Smooth muscle cell (in vitro differentiated cells): ENCODE data around the gene XRN2. TPM values are rescaled to one million over a fixed set of nuclear protein-coding genes. Genes with fewer than 3 reads are reported as not detected.

ENCODE experiments used
- DNase-seq: peaks from one replicate; lab custom pipeline; 2025; ENCODE audit not compliant: unreplicated experiment; lab: John Stamatoyannopoulos, UW
- H2AFZ ChIP-seq: fragments of 200-600 bp; sonication (generic); 2 replicates; pipeline ENCODE4 v1.6.0; 2016; ENCODE audit warnings: antibody characterized with exemption, low read depth, mild to moderate bottlenecking
- H3F3A ChIP-seq: fragments of 200-600 bp; sonication (generic); 2 replicates; pipeline ENCODE4 v1.6.0; 2017; ENCODE audit warnings: antibody characterized with exemption, low read depth
- H3K27ac ChIP-seq: fragments of 200-600 bp; sonication (generic); 2 replicates; pipeline ENCODE4 v1.5.1; 2016; ENCODE audit warnings: low read depth, mild to moderate bottlenecking
- H3K27me3 ChIP-seq: fragments of 200-600 bp; sonication (generic); 2 replicates; pipeline ENCODE4 v1.6.1; 2016; ENCODE audit warnings: low read depth, mild to moderate bottlenecking
- H3K36me3 ChIP-seq: fragments of 200-600 bp; sonication (generic); 2 replicates; pipeline ENCODE4 v1.5.1; 2016; ENCODE audit warnings: low read depth
- H3K4me1 ChIP-seq: fragments of 200-600 bp; sonication (generic); 2 replicates; pipeline ENCODE4 v1.5.1; 2016; ENCODE audit warnings: low read depth
- H3K4me2 ChIP-seq: fragments of 200-600 bp; sonication (generic); 2 replicates; pipeline ENCODE4 v1.6.0; 2016; ENCODE audit warnings: mild to moderate bottlenecking
- H3K4me3 ChIP-seq: fragments of 200-600 bp; sonication (generic); 2 replicates; pipeline ENCODE4 v1.5.1; 2016; ENCODE audit warnings: mild to moderate bottlenecking
- H3K79me2 ChIP-seq: fragments of 200-600 bp; sonication (generic); 2 replicates; pipeline ENCODE4 v1.6.0; 2016; ENCODE audit warnings: low read depth, mild to moderate bottlenecking
- H3K9ac ChIP-seq: fragments of 200-600 bp; sonication (generic); 2 replicates; pipeline ENCODE4 v1.6.0; 2016; ENCODE audit warnings: low read depth
- H3K9me3 ChIP-seq: fragments of 200-600 bp; sonication (generic); replicated peaks from 2 replicates; pipeline ENCODE4 v1.5.1; 2016; ENCODE audit warnings: low read depth
- H4K20me1 ChIP-seq: fragments of 200-600 bp; sonication (generic); 2 replicates; pipeline ENCODE4 v1.6.0; 2016; ENCODE audit warnings: low read depth
- CTCF ChIP-seq: fragments of 200-600 bp; sonication (generic); IDR thresholded peaks from 2 replicates; pipeline ENCODE4 v1.5.1; 2017; ENCODE audit warnings: borderline replicate concordance, mild to moderate bottlenecking, antibody characterized with exemption; ENCODE audit not compliant: insufficient read depth, poor library complexity, severe bottlenecking
- WGBS: methylation state at CpG from one replicate; pipeline ENCODE4 v1.1.7; 2016; ENCODE audit warnings: low lambda C conversion rate; 5-methylcytosine and 5-hydroxymethylcytosine counted together
- polyA plus RNA-seq: library from polyadenylated mRNA; unstranded; fragments of >200 nt; fragmentation: Nextera tagmentation; extraction: Ambion mirVana; gene quantifications from 2 replicates; pipeline ENCODE4 v1.2.1, GENCODE V29; 2016
- total RNA-seq: library from RNA; depleted of rRNA; stranded (reverse); fragments of >200 nt; gene quantifications from 2 replicates; pipeline ENCODE4 v1.2.3, GENCODE V29; 2014

XRN2 gene
- total and polyA plus RNA-seq, 2 experiments from 2014 or later, result 43.4 to 83.7 TPM

- Histone ChIP-seq H3K36me3 (no peaks in the 10 kb centered on the region), H3K27me3 (peaks cover 3% of the 10 kb centered on the region), H3K9me3 (no peaks in the 10 kb centered on the region), H3K4me2 (no peak overlapping the region), H3K79me2 (no peaks in the 10 kb centered on the region), H4K20me1 (no peaks in the 10 kb centered on the region), H3K4me1 (no peaks in the 10 kb centered on the region), H2AFZ (no peak overlapping the region), H3K4me3 (no peak overlapping the region), H3K9ac (no peak overlapping the region), H3F3A (no peaks in the 10 kb centered on the region), H3K27ac (no peak overlapping the region)
- WGBS, result 71% methylated on average over 4 of the region's 4 CpGs
- TF ChIP-seq CTCF, result no peak
- no peak for DNase-seq
These were observed 121.7 kb downstream of the XRN2 start for GRCh38 chr20:21424846-21425245.

GRCh38 chr20:21430020-21430419 is 126.9 kb downstream of the XRN2 start:
- Histone ChIP-seq H4K20me1 (no peaks in the 10 kb centered on the region), H3K79me2 (no peaks in the 10 kb centered on the region), H3K9me3 (no peaks in the 10 kb centered on the region), H3K4me2 (no peak overlapping the region), H3K27me3 (peaks cover 3% of the 10 kb centered on the region), H3K9ac (no peak overlapping the region), H2AFZ (no peak overlapping the region), H3K4me3 (no peak overlapping the region), H3K36me3 (no peaks in the 10 kb centered on the region), H3K27ac (no peak overlapping the region), H3F3A (no peaks in the 10 kb centered on the region), H3K4me1 (no peaks in the 10 kb centered on the region)
- no peak for TF ChIP-seq CTCF
- no peak for DNase-seq
- 84% methylated on average over 3 of the region's 3 CpGs for WGBS

GRCh38 chr20:21432911-21433310 is 129.8 kb downstream of the XRN2 start:
- Histone ChIP-seq H3K4me1 (no peaks in the 10 kb centered on the region), H3K27ac (no peak overlapping the region), H3K9me3 (no peaks in the 10 kb centered on the region), H3K79me2 (no peaks in the 10 kb centered on the region), H3K27me3 (peaks cover 3% of the 10 kb centered on the region), H4K20me1 (no peaks in the 10 kb centered on the region), H3K4me2 (no peak overlapping the region), H3K4me3 (no peak overlapping the region), H3F3A (no peaks in the 10 kb centered on the region), H2AFZ (no peak overlapping the region), H3K36me3 (no peaks in the 10 kb centered on the region), H3K9ac (no peak overlapping the region)
- 86% methylated on average over 4 of the region's 4 CpGs for WGBS
- no peak for TF ChIP-seq CTCF
- DNase-seq, result no peak

GRCh38 chr20:21433329-21433890 is 130.3 kb downstream of the XRN2 start:
- WGBS, result 64% methylated on average over 2 of the region's 2 CpGs
- TF ChIP-seq CTCF, result no peak
- Histone ChIP-seq H3K79me2 (no peaks in the 10 kb centered on the region), H3K36me3 (no peaks in the 10 kb centered on the region), H4K20me1 (no peaks in the 10 kb centered on the region), H3K4me1 (no peaks in the 10 kb centered on the region), H3F3A (no peaks in the 10 kb centered on the region), H2AFZ (no peak overlapping the region), H3K4me3 (no peak overlapping the region), H3K4me2 (no peak overlapping the region), H3K9ac (no peak overlapping the region), H3K9me3 (no peaks in the 10 kb centered on the region), H3K27me3 (peaks cover 3% of the 10 kb centered on the region), H3K27ac (no peak overlapping the region)
- no peak for DNase-seq
